ENCODE results near the gene DAPK1.

DNA sequence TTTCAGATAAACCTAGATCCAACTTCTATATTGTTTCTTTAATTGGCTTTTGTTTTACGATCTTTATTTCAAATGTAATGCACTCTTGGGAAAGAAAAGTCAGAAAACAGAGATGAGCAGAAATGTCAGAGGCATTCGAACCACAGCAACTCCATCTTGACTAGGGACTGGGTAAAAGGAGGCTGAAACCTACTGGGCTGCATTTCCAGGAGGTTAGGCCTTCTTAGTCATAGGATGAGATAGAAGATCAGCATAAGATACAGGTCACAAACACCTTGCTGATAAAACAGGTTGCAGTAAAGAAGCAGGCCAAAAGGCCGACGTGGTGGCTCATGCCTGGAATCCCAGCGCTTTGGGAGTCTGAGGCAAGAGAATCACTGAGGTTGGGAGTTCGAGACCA lies 30.5 kb upstream of the DAPK1 start:
- TF ChIP-seq POLR2A (IDR thresholded peaks at IDR 0.05; ENCODE audit: low read length) (no peak), GATA1 (IDR thresholded peaks at IDR 0.05; ENCODE audit: low read depth, low read length) (no peak)

Measured in erythroblast (primary cell).